DOHH2 (cell line): Measurements from ENCODE around the gene MRPL45.

ENCODE experiments used
- H3F3A ChIP-seq: fragments of 200-600 bp; sonication (generic), shearing (Covaris generic); 2 replicates; pipeline ENCODE4 v1.6.0; 2016; ENCODE audit warnings: antibody characterized with exemption, mild to moderate bottlenecking; ENCODE audit not compliant: control insufficient read depth, insufficient read depth
- H3K27ac ChIP-seq: fragments of 200-600 bp; sonication (generic); 2 replicates; pipeline ENCODE4 v1.5.1; 2014; ENCODE audit warnings: low read depth, mild to moderate bottlenecking, low read length, moderate library complexity
- H3K27me3 ChIP-seq: fragments of 200-600 bp; sonication (generic); 2 replicates; pipeline ENCODE4 v1.6.1; 2014; ENCODE audit warnings: mild to moderate bottlenecking, low read length, mixed read lengths; ENCODE audit not compliant: control insufficient read depth
- H3K36me3 ChIP-seq: fragments of 200-600 bp; sonication (generic); 2 replicates; pipeline ENCODE4 v1.6.1; 2014; ENCODE audit warnings: mild to moderate bottlenecking, low read length, moderate library complexity, mixed read lengths; ENCODE audit not compliant: control insufficient read depth
- H3K4me1 ChIP-seq: fragments of 200-600 bp; sonication (generic); 2 replicates; pipeline ENCODE4 v1.6.1; 2014; ENCODE audit warnings: mild to moderate bottlenecking, low read length, mixed read lengths; ENCODE audit not compliant: control insufficient read depth
- H3K4me2 ChIP-seq: fragments of 200-600 bp; sonication (generic); 2 replicates; pipeline ENCODE4 v1.6.0; 2014; ENCODE audit warnings: mild to moderate bottlenecking, low read length, moderate library complexity
- H3K4me3 ChIP-seq: fragments of 200-600 bp; sonication (generic); 2 replicates; pipeline ENCODE4 v1.5.1; 2014; ENCODE audit warnings: mild to moderate bottlenecking, low read length, mixed read lengths
- H3K79me2 ChIP-seq: fragments of 200-600 bp; sonication (generic); 2 replicates; pipeline ENCODE4 v1.6.1; 2014; ENCODE audit warnings: mild to moderate bottlenecking, low read length, mixed read lengths; ENCODE audit not compliant: control insufficient read depth
- H3K9me2 ChIP-seq: fragments of 200-600 bp; sonication (generic); replicated peaks from 2 replicates; pipeline ENCODE4 v1.6.1; 2014; ENCODE audit warnings: mild to moderate bottlenecking, low read length, mixed read lengths; ENCODE audit not compliant: control insufficient read depth
- H3K9me3 ChIP-seq: fragments of 200-600 bp; sonication (generic); 2 replicates; pipeline ENCODE4 v1.6.1; 2014; ENCODE audit warnings: antibody characterized with exemption, low read length, mixed read lengths; ENCODE audit not compliant: control insufficient read depth, insufficient read depth
- H4K20me1 ChIP-seq: fragments of 200-600 bp; sonication (generic); 2 replicates; pipeline ENCODE4 v1.6.0; 2014; ENCODE audit warnings: low read depth, mild to moderate bottlenecking, antibody characterized with exemption, low read length, moderate library complexity; ENCODE audit not compliant: control insufficient read depth, insufficient read depth
- EZH2phosphoT487 ChIP-seq: fragments of 200-600 bp; sonication (generic); IDR thresholded peaks from 2 replicates; pipeline ENCODE4 v1.6.1; 2017; ENCODE audit warnings: borderline replicate concordance, mild to moderate bottlenecking, antibody characterized with exemption, low read length, moderate library complexity, mixed read lengths
- TF ChIP-seq, protein P1 (sequence below): fragments of 200-600 bp; sonication (generic); IDR thresholded peaks from one replicate; pipeline ENCODE4 v1.5.1; 2014; ENCODE audit warnings: antibody characterized with exemption, mild to moderate bottlenecking, low read depth, low read length; ENCODE audit not compliant: poor library complexity, severe bottlenecking

The MRPL45 gene

GRCh38 chr17:38353086-38353604 lies 56.2 kb downstream of the MRPL45 start:
- H3K4me1 ChIP-seq: peaks cover 41% of the 10 kb centered on the region
- TF ChIP-seq, protein P1, sequence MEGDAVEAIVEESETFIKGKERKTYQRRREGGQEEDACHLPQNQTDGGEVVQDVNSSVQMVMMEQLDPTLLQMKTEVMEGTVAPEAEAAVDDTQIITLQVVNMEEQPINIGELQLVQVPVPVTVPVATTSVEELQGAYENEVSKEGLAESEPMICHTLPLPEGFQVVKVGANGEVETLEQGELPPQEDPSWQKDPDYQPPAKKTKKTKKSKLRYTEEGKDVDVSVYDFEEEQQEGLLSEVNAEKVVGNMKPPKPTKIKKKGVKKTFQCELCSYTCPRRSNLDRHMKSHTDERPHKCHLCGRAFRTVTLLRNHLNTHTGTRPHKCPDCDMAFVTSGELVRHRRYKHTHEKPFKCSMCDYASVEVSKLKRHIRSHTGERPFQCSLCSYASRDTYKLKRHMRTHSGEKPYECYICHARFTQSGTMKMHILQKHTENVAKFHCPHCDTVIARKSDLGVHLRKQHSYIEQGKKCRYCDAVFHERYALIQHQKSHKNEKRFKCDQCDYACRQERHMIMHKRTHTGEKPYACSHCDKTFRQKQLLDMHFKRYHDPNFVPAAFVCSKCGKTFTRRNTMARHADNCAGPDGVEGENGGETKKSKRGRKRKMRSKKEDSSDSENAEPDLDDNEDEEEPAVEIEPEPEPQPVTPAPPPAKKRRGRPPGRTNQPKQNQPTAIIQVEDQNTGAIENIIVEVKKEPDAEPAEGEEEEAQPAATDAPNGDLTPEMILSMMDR: no peak
- TF ChIP-seq EZH2phosphoT487: no peak
- H3K79me2 ChIP-seq: peaks cover 63% of the 10 kb centered on the region
- peak overlapping the region; percentile 79 for H3K4me2 ChIP-seq
- 0 out of 2 replicates have a peak, but pooled peaks cover 6% of the 10 kb centered on the region for H3F3A ChIP-seq
- no peaks in the 10 kb centered on the region for H3K9me3 ChIP-seq
- H3K9me2 ChIP-seq: no peaks in the 10 kb centered on the region
- H3K4me3 ChIP-seq: peak overlapping the region; percentile 99
- H4K20me1 ChIP-seq: peaks cover 5% of the 10 kb centered on the region
- H3K27ac ChIP-seq: no peak overlapping the region
- no peaks in the 10 kb centered on the region for H3K27me3 ChIP-seq
- no peaks in the 10 kb centered on the region for H3K36me3 ChIP-seq

DNA sequence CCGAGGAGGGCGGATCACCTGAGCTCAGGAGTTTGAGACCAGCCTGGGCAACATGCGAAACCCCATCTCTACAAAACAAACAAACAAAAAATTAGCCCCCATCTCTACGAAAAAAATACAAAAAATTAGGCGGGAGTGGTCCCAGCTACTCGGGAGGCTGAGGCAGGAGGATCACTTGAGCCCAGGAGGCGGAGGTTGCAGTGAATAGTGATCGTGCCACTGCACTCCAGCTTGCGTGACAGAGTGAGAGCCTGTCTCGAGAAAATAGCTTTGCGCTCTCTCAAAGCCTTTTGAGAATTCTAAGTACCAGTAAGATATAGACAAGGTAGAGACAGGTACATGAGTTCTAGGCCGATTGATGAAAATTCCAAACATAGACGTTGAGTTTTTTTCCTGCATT lies 56.7 kb downstream of the MRPL45 start:
- TF ChIP-seq, protein P1: no peak
- TF ChIP-seq EZH2phosphoT487: no peak
- peaks cover 65% of the 10 kb centered on the region for H3K79me2 ChIP-seq
- no peaks in the 10 kb centered on the region for H3K27me3 ChIP-seq
- H3K4me1 ChIP-seq: peaks cover 41% of the 10 kb centered on the region
- peaks cover 5% of the 10 kb centered on the region for H4K20me1 ChIP-seq
- H3K4me3 ChIP-seq: peak overlapping the region; percentile 99
- H3K36me3 ChIP-seq: no peaks in the 10 kb centered on the region
- no peaks in the 10 kb centered on the region for H3K9me2 ChIP-seq
- no peaks in the 10 kb centered on the region for H3K9me3 ChIP-seq
- H3K27ac ChIP-seq: no peak overlapping the region
- 0 out of 2 replicates have a peak, but pooled peaks cover 6% of the 10 kb centered on the region for H3F3A ChIP-seq
- peak overlapping the region; percentile 79 for H3K4me2 ChIP-seq

DNA sequence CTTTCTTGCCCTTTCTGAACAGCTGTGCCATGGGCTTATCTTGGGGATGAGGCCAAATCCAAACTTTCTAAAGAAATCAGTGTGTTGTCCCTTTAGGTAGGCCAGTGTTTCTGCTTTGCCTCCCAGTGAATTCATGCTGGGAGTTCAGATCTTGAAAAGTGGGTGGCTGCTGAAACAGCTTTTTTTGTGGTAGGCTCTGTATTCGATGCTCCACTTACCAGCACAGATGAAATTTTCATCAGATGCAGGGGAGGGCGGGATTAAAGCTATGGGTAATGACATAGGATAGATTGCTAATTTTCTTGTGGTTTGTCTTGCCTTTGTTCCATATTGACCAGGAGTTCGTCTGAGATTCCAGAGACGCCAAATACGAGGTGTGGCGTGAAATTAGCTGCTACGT lies 57.5 kb downstream of the MRPL45 start:
- TF ChIP-seq EZH2phosphoT487: no peak
- TF ChIP-seq, protein P1: no peak
- Histone ChIP-seq H3K4me1 (peaks cover 38% of the 10 kb centered on the region), H3K79me2 (peaks cover 67% of the 10 kb centered on the region), H3K9me2 (no peaks in the 10 kb centered on the region), H4K20me1 (peaks cover 5% of the 10 kb centered on the region), H3K4me2 (peak overlapping the region; percentile 79), H3K27me3 (no peaks in the 10 kb centered on the region), H3K36me3 (no peaks in the 10 kb centered on the region), H3K4me3 (peak overlapping the region; percentile 99), H3K27ac (no peak overlapping the region), H3K9me3 (no peaks in the 10 kb centered on the region), H3F3A (0 out of 2 replicates have a peak, but pooled peaks cover 5% of the 10 kb centered on the region)
